HT1080 (cell line): ENCODE measurements around the gene TBX3. TPM values are rescaled to one million over a fixed set of nuclear protein-coding genes. Genes with fewer than 3 reads are reported as not detected.
"Not testable (repeated sequence)": the region's sequence is repeated elsewhere in the genome, so short reads cannot be mapped to it uniquely, and the experiment has no call there.

Experiments
- DNase-seq: peaks from one replicate; pipeline ENCODE4 v3.0.0-alpha.2; 2015; ENCODE audit warnings: low read depth
- polyA plus RNA-seq, 2 experiments: library from polyadenylated mRNA; depleted of rRNA; stranded (reverse); fragments of >200 nt; gene quantifications; 2 replicates each; pipeline ENCODE4 v1.2.3, GENCODE V29; 2015
- total RNA-seq: library from RNA; depleted of rRNA; stranded (reverse); fragments of >200 nt; shearing (Covaris generic); gene quantifications from 2 replicates; pipeline ENCODE4 v1.2.3, GENCODE V29; 2014; rRNA removed

TBX3 gene
- 17.2 and 18.4 TPM in 2 replicates for total RNA-seq
- 11.8 and 13.6 TPM in 2 replicates for polyA plus RNA-seq (2015; cell fraction: cytosol; rRNA removed)
- 68.3 and 69.5 TPM in 2 replicates for polyA plus RNA-seq (2015; cell fraction: nucleus; rRNA removed)

DNA sequence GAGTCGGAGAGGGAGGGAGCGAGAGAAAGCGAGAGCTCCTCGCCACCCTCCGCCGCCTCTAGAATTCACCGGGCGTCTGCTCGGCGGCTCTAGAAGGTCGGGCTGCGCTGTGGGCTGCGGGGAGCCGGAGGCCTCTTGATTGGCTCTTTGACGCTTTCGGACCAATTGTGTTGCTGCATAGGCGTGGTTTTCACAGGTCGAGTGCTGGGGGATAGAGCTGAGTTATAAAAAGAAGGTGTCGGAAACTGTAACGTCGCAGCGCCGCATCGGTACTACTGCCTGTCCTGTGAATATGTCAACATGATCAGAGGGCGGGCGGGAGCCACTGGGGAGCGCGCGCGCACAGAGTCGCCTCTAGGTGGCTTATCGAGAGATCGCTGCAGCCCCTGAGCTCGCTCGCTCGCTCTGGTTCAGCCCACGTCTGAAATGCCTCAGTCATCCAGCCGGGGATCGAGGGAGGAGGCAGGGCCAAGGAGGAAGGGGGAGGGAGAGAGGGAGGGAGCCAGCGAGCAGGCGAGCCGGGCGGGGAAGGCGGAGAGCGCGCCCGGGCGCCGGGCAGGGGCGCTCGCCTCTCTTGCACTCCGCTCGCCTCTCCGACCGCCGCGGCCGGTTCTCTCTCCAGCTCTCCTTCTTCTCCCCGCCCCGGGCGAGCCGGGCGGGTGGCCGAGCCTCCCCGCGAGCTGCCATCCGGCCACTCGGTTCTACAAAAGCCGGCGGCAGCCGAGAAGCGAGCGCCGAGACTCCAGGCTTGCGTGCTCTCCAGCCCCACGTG is at the start of gene TBX3:
Gene TBX3, minus strand, starts transcription at position 78 of the 772 bp plus-strand sequence. CDS start 975 bp downstream, outside the sequence.
- DNase-seq: peak; percentile 100

DNA sequence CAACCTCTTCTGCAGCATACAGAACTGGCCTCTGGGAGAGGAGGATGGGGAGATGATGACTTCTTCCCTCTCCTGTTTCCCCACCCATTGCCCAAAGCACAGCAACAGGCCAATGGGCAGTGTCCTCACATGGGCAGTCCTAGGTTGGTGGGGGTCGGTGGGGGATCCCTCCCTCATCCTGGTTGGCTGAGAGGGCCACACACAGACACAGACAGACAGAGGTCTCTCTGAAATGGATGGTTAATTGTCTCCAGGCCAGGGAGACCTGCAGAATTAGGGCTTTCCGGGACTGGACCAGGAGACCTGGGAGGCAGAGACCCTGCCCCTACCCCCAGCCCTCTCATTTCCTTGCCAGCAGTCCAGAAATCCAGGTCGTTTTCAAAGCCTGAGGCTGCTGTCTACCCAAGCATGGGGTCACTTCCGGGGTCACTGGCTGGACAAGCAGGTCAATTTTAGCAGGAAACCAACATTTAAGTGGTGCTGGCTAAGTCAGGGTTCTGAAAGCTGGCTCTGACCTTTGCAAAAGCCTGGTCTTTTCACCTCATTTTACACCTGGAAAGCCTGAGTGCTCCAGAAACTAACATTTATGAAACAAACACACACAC is 48.6 kb upstream of the TBX3 start:
- DNase-seq: no peak

DNA sequence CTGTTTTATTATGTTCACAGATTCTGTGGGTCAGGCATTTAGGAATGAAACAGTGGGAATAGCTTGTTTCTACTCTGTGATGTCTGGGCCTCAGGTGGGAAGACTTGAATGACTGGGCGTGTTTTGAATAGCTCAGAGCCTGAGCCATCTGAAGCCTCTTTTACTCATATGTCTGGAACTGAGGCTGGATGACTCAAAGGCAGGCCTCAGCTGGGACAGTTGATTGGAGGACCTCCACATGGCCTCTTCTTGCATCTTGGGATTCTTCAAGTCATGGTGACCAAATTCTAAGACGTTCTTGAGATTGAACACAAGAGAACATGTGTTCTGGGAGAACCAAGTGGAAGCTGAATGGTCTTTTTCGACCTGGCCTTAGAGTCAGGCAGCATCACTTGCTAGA is 45.8 kb upstream of the TBX3 start:
- peak; percentile 61 for DNase-seq

DNA sequence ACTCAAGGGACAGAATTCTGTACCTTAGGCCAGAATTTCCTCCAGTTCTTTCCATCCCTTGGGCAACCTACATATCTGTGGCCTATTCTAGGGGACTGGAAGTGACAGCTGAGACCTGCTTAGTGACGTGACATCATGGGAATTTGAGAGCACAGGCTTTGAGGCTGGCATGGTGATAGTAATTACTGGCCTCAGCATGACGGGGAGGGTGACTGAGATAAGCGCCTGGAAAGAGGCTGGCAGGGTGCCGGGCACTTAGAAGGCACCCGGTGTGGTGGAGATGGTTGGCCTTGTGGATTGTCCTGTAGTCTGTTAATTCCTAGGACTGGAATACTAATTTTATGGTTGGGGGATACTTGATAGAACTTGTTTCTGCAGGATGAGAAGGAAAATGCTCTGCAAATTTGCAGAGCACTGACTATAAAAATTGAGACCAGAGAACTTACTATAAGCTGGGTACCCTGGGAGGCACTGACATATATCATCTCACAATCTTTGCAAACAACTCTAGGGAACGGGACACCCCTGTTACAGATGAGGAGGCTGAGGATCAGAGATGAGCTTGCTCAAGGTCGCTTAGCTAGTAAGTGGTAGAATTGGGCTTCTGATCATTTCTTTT is 42.2 kb upstream of the TBX3 start:
- no peak for DNase-seq

DNA sequence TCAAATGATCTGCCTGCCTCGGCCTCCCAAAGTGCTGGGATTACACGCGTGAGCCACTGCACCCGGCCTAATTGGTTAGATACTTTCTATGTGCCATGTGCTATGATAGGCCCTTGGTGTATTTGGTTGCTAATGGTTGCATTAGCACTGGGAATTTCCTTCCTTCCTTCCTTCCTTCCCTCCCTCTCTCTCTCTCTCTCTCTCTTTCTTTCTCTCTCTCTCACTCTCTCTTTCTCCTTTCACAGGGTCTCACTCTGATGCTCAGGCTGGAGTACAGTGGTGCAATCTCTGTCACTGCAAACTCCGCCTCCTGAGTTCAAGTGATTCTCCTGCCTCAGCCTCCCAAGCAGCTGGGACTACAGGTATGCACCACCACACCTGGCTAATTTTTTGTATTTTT is 38.2 kb upstream of the TBX3 start:
- not testable (repeated sequence) for DNase-seq

DNA sequence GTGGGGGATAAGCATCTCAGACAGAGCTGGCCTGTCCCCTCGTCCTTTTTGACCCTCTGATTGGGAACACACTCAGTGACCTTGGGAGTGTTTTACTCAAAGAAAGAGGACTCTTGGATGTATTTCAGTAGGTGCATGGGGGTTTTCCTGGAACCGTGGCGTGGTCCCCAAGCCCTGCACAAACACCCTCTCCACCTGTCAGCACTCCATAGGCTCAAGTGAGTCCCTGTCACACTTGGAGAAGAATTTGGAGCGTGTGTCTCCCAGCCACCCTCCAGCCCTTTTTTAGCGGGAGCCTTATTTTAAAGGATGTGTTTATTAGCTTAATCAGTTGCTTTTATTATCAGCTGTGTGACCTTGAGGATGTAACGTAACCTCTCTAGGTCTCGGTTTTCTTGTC is 37.3 kb upstream of the TBX3 start:
- no peak for DNase-seq

DNA sequence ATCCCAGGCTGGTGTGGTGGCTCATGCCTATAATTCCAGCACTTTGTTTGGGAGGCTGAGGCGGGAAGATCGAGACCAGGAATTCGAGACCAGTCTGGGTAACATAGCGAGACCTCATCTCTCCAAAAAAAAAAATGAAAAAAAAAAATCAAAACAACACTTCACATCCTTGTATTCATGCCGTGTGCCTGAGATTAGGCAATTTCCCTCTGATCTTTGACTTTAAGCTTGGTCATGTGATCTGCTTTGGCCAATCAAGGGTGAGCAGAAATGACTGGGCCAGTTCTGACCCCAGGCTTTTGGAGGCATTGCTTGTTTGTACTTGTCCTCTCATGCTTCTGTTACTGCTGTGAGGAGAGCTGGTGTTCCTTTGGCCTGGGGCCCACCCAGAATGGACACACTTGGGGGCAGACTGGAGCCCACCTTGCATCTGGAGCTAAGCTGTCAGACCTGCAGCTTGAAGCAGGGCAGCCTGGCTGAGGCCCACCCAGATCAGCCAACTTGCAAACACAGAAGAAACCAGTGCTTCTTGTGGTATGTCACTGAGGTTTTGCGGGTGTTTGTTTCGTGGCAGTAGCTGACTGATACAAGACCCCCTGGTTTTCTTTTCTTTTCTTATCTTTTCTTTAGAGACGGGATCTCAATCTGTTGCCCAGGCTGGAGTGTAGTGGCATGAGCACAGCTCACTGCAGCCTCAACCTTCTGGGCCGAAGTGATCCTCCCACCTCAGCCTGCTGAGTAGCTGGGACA is 29.7 kb upstream of the TBX3 start:
- DNase-seq: no peak

DNA sequence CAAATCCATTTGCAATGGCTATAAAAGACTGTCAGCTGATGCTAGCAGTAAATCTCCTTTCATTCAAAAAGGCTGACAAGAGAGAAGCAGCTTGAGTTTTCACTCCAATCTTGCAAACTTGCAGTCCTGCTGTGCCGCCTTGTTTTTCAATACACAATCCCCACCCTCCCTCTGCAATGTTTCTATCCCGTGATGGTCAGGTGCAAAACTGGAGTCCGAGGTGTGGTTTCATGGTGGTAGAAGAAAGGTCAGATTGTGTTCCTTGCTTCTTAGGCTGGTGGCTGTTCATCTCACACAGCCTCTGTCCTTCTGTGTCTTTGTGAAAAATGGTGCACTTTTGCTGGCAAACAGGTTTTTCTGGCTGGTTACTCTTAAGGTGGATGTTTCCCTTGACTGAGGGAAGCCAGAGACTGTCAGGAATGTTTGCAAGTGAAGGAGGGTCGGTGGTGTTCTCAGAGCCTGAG is 27.7 kb upstream of the TBX3 start:
- DNase-seq: no peak

DNA sequence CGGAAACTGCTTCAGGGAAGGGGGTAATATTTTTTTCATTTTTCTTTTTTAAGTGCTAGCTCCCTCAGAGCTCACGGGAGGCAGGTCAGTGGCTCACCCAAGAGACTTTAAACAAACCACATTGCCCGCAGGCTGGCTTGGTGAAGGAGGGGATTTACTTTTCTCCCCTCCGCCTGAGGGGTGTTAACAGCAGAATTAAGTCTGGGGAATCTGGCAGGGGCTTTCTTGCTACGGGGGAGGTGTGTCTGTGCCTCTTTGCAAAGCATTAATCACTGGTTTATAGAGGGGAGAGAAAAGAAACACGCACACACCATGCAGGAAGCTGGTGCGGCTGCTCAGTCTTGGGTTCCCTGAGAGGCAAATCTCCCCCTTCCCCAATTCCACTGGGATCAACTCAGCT is 26.2 kb upstream of the TBX3 start:
- DNase-seq: no peak

DNA sequence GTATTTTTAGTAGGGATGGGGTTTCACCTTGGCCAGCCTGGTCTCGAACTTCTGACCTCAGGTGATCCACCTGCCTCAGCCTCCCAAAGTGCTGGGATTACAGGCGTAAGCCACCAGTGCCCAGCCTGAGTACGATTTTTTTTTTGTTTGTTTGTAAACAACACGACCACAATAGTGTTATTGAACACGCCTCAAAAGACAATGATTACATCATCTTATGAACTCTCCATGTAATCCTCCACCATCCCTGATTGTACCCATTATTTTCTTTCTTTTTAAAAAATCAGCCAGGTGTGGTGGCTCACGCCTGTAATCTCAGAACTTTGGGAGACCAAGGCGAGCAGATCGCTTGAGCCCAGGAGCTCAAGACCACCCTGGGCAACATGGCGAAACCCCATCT is 25.1 kb upstream of the TBX3 start:
- no peak for DNase-seq

DNA sequence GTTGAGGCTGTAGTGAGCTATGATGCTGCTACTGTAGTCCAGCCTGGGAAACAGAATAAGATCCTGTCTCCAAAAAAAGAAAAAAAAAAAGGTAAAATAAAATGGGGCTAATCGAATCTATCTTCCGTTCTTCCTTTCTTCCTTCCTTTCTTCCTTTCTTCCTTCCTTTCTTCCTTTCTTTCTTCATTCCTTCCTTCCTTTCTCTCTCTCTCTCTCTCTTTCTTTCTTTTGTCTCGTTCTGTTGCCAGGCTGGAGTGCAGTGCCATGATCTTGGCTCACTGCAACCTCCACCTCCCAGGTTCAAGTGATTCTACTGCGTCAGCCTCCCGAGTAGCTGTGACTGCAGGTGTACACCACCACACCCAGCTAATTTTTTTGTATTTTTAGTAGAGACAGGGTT is 24.6 kb upstream of the TBX3 start:
- not testable (repeated sequence) for DNase-seq

DNA sequence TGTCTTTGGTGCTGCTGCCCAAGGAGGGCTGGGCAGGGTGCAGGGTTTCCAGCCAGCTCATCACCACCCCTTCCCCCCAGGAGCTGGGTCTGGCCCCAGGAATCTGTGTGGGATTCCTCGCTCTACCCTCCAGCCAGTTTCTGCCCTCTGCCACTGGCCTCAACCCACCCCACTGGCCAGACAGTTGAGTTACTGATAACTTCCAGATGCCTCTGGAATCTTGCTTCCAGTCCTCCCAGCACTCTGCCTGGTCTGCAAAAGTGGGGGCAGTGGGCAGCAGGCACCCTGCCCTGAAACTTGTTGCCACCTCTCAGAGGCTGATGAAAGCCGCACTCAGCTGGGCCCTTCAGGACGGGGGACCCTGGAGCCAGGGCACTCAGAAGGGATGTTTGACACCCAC is 20.1 kb upstream of the TBX3 start:
- no peak for DNase-seq

DNA sequence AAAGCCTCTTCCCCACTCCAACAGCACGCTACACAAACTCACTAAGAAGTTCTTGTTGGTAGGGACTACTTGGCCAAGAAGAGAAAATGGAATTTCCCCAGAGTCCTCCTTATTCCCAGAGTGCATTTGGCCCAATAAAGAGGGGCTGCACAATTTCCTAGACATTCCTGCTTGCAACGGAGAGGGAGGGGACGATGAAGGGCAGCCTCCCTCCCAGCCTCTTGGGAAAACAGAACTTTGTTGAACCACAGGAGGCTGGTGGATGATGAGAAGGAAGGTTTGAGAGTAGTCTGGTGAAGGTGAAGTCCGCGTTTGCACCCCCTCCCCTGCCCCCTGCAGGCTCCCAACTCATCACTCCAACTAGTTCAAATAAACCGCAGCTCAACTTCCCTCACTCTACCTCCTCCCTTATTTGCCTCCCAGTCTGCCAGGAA is 19.1 kb upstream of the TBX3 start:
- peak; percentile 9 for DNase-seq

DNA sequence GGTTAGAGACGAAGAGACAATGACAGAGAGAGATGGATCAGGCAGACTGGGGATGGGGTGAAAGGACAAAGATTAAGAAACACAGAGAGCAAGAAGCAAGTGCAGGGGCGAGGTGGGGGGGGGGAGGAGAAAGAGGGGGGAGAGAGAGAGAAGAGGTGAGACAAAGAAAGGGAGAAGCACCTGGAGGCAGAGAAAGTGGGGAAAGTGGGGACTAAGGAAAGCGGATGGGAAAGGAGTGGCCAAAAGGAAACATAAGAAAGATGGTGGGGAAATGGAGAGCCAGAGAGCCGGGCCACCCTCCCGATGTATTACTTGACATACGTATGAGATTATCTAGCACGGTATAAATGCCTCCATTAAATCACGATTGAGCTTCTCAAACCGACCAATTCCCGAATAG is 18.5 kb upstream of the TBX3 start:
- DNase-seq: no peak

DNA sequence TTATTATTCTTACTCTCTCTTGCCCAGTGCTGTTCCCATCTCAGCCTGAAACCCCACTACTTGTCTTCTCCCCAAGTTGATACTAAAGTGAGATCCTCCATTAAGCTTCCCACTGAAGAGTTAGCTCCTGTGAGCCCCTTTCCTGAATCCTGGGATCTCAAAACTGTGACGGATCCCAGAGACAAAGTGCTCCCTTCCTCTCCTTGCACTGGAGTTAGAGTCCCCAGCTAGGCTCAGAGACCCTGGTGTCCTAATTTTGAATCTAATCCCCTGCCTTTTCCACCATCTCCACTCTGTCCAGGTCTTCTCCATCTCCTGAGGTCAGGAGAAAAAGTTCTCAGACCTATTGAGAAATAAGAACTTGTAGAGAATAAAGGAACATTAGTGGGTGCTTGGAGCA is 17.6 kb upstream of the TBX3 start:
- no peak for DNase-seq

DNA sequence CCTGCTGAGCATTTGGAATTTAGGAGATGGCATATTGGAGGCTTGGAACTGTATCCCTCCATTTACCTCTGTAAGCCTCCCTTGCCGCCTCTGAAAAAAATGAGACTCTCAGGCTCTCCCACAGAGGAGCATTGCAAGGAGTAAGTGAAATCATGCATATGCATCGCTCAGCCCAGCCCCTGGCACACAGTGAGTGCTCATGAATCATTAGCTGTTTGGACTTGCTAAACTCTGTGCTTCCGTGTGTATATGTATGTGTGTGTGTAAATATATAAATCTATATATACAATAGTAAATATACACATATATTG is 17.1 kb upstream of the TBX3 start:
- DNase-seq: no peak

DNA sequence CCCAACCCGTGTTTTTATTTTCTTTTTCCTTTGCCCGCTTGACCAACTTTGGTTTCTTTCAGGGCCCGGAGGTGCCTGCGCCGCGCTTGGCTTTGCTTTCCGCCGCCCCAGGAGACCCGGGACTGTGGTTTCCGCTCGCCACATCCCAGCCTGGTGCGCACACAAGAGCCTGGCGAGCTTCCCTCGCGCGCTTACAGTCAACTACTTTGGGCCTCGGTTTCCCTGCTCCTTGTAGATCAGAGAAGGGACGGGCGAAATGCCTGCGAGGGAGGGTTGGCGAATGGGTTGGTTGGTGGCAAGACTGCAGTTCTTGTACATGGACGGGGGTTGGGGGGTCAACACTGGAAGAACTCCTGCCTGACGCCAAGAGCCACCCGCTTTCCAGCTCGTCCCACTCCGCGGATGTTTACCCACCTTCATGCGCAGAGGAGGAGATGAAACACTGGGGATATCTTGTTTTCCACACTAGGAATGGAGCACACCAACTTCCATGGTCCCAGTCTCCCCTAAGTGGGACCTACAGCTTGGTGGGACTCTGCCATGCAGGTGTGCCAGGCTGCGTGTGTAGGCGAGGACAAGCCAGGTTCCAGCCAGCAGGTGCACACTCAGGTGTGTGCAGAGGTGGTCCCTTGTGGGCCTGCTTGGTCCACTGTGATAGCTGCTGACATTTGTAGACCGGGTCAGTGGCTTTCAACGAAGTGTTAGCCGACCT is 16.6 kb upstream of the TBX3 start:
- DNase-seq: no peak

DNA sequence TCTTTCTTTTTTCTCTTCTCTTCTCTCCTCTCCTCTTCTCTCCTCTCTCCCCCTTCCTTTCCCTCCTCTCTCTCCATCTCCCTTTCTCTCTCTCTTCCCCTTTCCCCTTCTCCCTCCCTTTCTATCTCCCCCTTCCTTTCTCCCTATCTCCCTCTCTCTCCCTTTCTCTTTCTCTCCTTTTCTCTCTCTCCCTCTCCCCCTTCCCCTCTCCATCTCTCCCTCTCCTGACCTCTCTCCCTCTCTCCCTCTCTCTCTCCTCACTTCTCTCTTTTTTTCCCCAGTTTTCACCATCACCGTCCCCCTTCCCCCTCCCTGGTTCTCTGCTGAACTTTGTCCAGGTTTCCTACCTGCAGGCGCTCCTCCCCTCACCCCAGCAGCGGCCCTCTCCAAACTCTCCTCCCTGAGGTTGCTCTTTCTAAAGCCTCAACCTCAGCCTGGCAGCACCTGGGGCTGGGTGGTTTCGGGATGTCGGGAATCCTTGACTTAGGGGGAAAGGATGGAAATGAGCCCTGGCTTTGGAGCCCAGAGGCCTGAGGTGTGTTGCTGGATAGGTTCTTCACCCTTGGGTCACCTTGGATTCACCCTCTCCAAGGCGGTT is 14.7 kb upstream of the TBX3 start:
- no peak for DNase-seq

DNA sequence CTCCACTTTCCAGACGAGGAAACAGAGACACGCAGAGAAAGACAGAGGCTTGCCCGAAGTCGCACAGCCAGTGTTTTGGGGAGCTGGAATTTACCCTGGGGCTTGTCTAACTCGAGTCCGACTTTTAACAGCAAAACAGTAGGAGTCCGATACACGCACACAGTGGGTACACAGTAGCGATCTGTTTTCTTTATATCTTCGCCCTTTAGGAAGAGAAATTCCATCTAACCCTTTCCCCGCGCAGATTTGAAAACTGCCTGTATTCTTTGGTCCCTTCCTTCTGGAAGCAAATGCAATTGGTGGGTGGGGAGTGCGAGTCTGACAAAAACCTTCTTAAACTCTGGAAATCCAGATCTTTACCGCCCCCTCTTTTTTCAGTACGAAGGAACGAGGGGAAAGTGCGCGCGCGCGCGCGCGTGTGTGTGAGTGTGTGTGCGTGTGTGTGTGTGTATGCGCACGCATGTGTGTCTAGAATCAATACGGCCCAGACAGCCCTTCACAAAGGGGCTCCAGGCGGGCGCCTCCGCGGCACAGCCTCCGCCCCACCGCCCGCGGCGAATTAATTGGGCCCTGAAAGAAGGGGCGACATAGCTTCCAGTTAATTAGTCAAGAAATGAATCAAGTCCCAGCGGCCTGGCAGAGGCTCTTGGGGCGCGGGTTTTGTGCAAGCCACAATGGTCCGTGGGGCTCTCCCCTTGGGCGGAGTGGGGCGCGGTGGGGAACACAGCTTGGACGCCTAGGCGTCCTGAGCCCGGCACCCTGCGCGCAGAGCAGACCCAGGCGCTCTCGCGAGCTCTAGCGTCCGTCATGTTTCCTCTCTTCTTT is 14.0 kb upstream of the TBX3 start:
- no peak for DNase-seq

DNA sequence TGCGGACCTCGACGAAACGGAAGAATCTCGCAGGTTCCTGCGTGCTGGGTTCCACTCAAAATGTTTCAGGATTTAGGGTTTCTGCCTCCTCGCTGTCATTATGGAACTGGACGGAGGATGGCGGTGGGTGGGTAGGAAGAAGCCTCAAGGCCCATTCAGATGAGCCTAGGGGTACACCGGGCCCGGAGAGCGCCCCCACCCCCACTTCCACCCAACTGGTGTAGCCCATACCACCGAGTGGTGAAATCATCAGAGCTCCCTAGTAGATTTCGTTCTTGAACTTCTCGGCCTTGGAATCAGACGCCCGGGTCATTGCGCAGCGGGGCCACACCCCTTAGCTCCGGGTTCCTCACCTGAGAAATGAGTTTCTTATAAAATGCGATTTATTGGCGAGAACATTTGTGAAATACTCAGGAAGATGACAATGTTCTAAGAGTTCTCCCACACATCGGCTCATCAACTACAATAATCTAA is 13.3 kb upstream of the TBX3 start:
- DNase-seq: no peak
